ENCODE data around the gene SV2C.

DNA sequence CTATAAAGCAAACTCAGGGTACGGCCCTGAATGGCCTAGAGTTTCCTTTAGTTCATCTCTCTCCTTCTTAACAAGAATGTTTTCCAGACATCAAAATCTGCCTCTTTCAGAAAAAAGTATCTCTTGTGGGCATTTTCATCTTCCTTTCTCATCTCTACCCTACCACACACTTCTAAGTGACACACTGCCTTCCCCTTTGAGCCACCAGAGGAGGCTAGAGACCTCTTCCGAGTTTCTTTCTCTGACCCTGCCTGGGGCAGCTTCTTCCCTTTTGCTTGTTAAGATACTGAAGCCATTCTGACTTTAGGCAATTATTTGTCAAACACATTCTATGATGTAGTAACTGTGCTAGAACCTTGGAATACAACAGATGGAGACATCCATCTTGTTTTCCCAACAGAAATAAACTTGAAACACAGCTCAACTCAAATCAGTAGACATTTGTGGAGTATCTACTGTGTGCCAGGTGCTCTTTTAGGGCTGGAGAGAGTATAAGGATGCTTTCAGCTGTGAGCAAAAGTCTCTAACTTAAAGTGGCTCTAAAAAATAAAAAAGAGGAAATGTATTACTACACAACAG is 8.6 kb upstream of the SV2C start:
- no peak for TF ChIP-seq CTCF (IDR thresholded peaks at IDR 0.05)
- no peak for TF ChIP-seq EZH2 (IDR thresholded peaks at IDR 0.05; ENCODE audit: borderline replicate concordance, insufficient read depth, low read depth, low read length, poor library complexity, severe bottlenecking)
